K562 (cell line): ENCODE results near the gene ZNF586. TPM values are rescaled to one million over a fixed set of nuclear protein-coding genes. Genes with fewer than 3 reads are reported as not detected.
A peak's percentile ranks its signal among the peaks of the same experiment; 100 is the strongest.

Experiments
- ADNP ChIP-seq: fragments of 200-800 bp; sonication (Bioruptor generic); IDR thresholded peaks from 2 replicates; pipeline ENCODE4 v1.6.1; 2016; ENCODE audit warnings: missing genetic modification characterization, missing compliant biosample characterization
- BRD4 ChIP-seq: fragments of 200-600 bp; sonication (generic); IDR thresholded peaks from 2 replicates; pipeline ENCODE4 v1.6.1; 2017; ENCODE audit warnings: inconsistent platforms
- BRF1 ChIP-seq: IDR thresholded peaks from 3 replicates; pipeline ENCODE4 v1.6.1; 2011; ENCODE audit warnings: borderline replicate concordance, mild to moderate bottlenecking; ENCODE audit not compliant: insufficient read length; ENCODE audit errors: extremely low read depth
- EP300 ChIP-seq: IDR thresholded peaks from 2 replicates; pipeline ENCODE4 v1.6.1; 2012; ENCODE audit warnings: low read length, improper control_type of control experiment
- HDAC3 ChIP-seq: fragments of 450-650 bp; IDR thresholded peaks from 2 replicates; pipeline ENCODE4 v1.6.1; 2018; ENCODE audit warnings: borderline replicate concordance, mild to moderate bottlenecking, moderate library complexity; ENCODE audit not compliant: partially characterized antibody
- HLTF ChIP-seq: fragments of 450-650 bp; IDR thresholded peaks from 2 replicates; pipeline ENCODE4 v1.6.1; 2016
- HNRNPK ChIP-seq: fragments of 200-400 bp; formaldehyde crosslinking; IDR thresholded peaks from one replicate; pipeline ENCODE4 v1.6.1; 2018; ENCODE audit warnings: mild to moderate bottlenecking, low read depth, low read length; ENCODE audit not compliant: poor library complexity, severe bottlenecking
- HNRNPUL1 ChIP-seq: fragments of 200-400 bp; formaldehyde crosslinking; IDR thresholded peaks from 2 replicates; pipeline ENCODE4 v1.6.1; 2017; ENCODE audit warnings: low read length
- KAT8 ChIP-seq: fragments of 450-650 bp; IDR thresholded peaks from 2 replicates; pipeline ENCODE4 v1.6.1; 2016; ENCODE audit warnings: low read depth, mild to moderate bottlenecking
- KLF1 ChIP-seq: fragments of 450-650 bp; IDR thresholded peaks from 2 replicates; pipeline ENCODE4 v1.6.1; 2016; ENCODE audit warnings: missing genetic modification characterization, missing compliant biosample characterization
- MAZ ChIP-seq, 2 experiments: fragments of 450-650 bp in 1 of 2; sonication (generic) in 1 of 2; formaldehyde crosslinking; IDR thresholded peaks in 1 of 2; conservative IDR thresholded peaks in 1 of 2; 2 replicates each; pipeline versions ENCODE4 v1.4.0 to v1.5.0; 2020; ENCODE audit warnings: mild to moderate bottlenecking in 1 of 2, missing genetic modification reagents in 1 of 2
- MIER1 ChIP-seq: fragments of 450-650 bp; IDR thresholded peaks from 2 replicates; pipeline ENCODE4 v1.6.1; 2016; ENCODE audit warnings: antibody characterized with exemption, mild to moderate bottlenecking, low read depth
- NFE2L1 ChIP-seq: fragments of 450-650 bp; IDR thresholded peaks from 2 replicates; pipeline ENCODE4 v1.6.1; 2016; ENCODE audit warnings: missing genetic modification characterization, low read depth, mild to moderate bottlenecking, missing compliant biosample characterization, moderate library complexity, borderline replicate concordance
- POLR3G ChIP-seq: IDR thresholded peaks from 2 replicates; pipeline ENCODE4 v1.6.1; 2011; ENCODE audit not compliant: insufficient read length, insufficient replicate concordance; ENCODE audit errors: extremely low read depth
- PURB ChIP-seq: sonication (generic); formaldehyde crosslinking; IDR thresholded peaks from 2 replicates; pipeline ENCODE4 v1.9.0; 2021; ENCODE audit warnings: low read depth, mild to moderate bottlenecking, missing genetic modification reagents
- SP2 ChIP-seq: IDR thresholded peaks from 2 replicates; pipeline ENCODE4 v1.6.1; 2011; ENCODE audit warnings: mild to moderate bottlenecking, low read depth, low read length, moderate library complexity; ENCODE audit not compliant: poor library complexity, severe bottlenecking; ENCODE audit errors: extremely low read depth
- ZBTB8A ChIP-seq: fragments of 450-650 bp; IDR thresholded peaks from 2 replicates; pipeline ENCODE4 v1.6.1; 2018; ENCODE audit warnings: mild to moderate bottlenecking, moderate library complexity; ENCODE audit not compliant: partially characterized antibody
- ZNF121 ChIP-seq: sonication (generic); formaldehyde crosslinking; conservative IDR thresholded peaks from 2 replicates; pipeline ENCODE4 v1.8.0; 2022; ENCODE audit warnings: missing genetic modification reagents
- ZNF165 ChIP-seq: fragments of 250-450 bp; sonication (Bioruptor Pico); IDR thresholded peaks from 2 replicates; pipeline ENCODE4 v1.4.0; 2020; ENCODE audit warnings: borderline replicate concordance
- ZNF197 ChIP-seq: fragments of 200-800 bp; sonication (Bioruptor generic); IDR thresholded peaks from 2 replicates; pipeline ENCODE4 v1.6.1; 2016; ENCODE audit warnings: low read depth, missing genetic modification characterization, missing compliant biosample characterization
- ZNF224 ChIP-seq: sonication (generic); formaldehyde crosslinking; IDR thresholded peaks from 2 replicates; pipeline ENCODE4 v1.8.0; 2022; ENCODE audit warnings: mild to moderate bottlenecking, missing genetic modification reagents
- ZNF23 ChIP-seq: fragments of 250-450 bp; sonication (Bioruptor Pico); IDR thresholded peaks from 2 replicates; pipeline ENCODE4 v1.4.0; 2020; ENCODE audit warnings: mild to moderate bottlenecking
- ZNF347 ChIP-seq: fragments of 450-650 bp; formaldehyde crosslinking; IDR thresholded peaks from 2 replicates; pipeline ENCODE4 v1.4.0; 2020; ENCODE audit warnings: low read depth, mild to moderate bottlenecking, moderate library complexity
- ZNF644 ChIP-seq: fragments of 200-800 bp; sonication (Bioruptor generic); IDR thresholded peaks from 2 replicates; pipeline ENCODE4 v1.6.1; 2016; ENCODE audit warnings: low read depth, missing genetic modification characterization, missing compliant biosample characterization
- polyA plus RNA-seq, 8 experiments: library from polyadenylated mRNA; depleted of rRNA in 4 of 8; stranded (reverse) in 5 of 8; unstranded in 3 of 8; fragments of >200 nt; fragmentation: Nextera tagmentation in 2 of 8; fragmentation: Illumina TruSeq in 1 of 8; extraction: Ambion mirVana in 2 of 8; extraction: Trizol in 1 of 8; gene quantifications; 2 replicates each; pipeline versions ENCODE4 v1.2.1 to v1.2.3, GENCODE V29; 2011 to 2014; ENCODE audit warnings: inconsistent platforms in 1 of 8, missing spikeins in 1 of 8
- total RNA-seq, 7 experiments: library from RNA; depleted of rRNA in 6 of 7; stranded (reverse); fragments of >200 nt in 6 of 7; fragmentation: Illumina TruSeq in 2 of 7; extraction: Trizol in 2 of 7; gene quantifications; 2 replicates each; pipeline versions ENCODE4 v1.2.1 to v1.2.3, GENCODE V29; 2011 to 2021; ENCODE audit warnings: low replicate concordance in 1 of 7
- TF ChIP-seq, protein P1 (sequence below), 2 experiments: fragments of 450-650 bp in 1 of 2; sonication (generic) in 1 of 2; formaldehyde crosslinking; conservative IDR thresholded peaks; 2 replicates each; pipeline versions ENCODE4 v1.4.0 to v1.8.1; 2020 to 2022; ENCODE audit warnings: mild to moderate bottlenecking in 1 of 2, missing genetic modification reagents in 1 of 2
- TF ChIP-seq, protein P2 (sequence below): sonication (generic); formaldehyde crosslinking; IDR thresholded peaks from 2 replicates; pipeline ENCODE4 v1.8.1; 2023; ENCODE audit warnings: mild to moderate bottlenecking, missing genetic modification reagents
- TF ChIP-seq, protein P3 (sequence below): fragments of 250-450 bp; sonication (Bioruptor Pico); IDR thresholded peaks from 2 replicates; pipeline ENCODE4 v1.8.0; 2022; ENCODE audit warnings: moderate library complexity, mild to moderate bottlenecking, inconsistent platforms

Gene ZNF586
- total and polyA plus RNA-seq, 9 of the 15 experiments (the other 6 are each of a cell fraction or from before 2014, with no cell fraction given) = 2.5 to 12.6 (median 8.4) TPM

DNA sequence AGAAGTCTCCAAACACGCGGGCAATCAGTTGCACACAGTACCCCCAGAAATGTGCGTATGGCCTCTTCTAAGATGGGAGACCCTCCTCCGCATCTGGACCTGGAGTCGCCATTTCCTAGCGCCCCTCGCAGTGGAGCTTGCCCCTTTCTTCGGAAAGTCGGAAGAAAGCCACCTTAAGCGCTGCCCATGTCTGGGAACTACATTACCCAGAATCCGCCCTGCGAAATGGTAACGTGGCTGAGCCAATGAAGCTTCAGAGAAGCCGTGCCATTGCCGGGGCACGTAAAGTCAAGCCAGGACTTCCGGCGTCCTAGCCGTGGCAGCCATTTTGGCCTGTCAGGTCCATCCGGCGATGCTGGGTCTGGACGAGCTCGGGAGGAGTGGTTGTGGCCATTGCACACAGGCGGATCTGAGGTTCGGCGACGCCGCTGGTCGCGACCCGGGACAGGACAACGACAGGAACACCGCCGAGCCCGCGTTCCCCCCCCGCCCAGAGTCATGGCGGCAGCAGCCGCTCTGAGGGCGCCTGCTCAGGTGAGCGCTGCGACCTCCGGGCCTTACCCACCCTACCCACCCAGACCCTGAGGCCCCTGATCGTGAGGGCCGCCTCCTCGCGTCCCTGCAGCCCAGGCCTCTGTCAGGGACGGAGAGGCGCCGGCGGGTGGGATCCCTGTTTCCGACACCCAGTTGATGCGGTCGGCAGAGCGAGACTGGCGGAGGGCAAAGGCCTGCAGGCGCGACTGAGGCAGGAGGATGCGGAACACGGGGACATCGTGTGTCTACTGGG, at the start of gene ZNF586 (continued):
- TF ChIP-seq, protein P1, sequence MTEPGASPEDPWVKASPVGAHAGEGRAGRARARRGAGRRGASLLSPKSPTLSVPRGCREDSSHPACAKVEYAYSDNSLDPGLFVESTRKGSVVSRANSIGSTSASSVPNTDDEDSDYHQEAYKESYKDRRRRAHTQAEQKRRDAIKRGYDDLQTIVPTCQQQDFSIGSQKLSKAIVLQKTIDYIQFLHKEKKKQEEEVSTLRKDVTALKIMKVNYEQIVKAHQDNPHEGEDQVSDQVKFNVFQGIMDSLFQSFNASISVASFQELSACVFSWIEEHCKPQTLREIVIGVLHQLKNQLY (CRISPR knock-in tag; conservative IDR thresholded peaks at IDR 0.05) = no peak
- TF ChIP-seq MAZ (CRISPR knock-in tag; conservative IDR thresholded peaks at IDR 0.05 in 1 of 2, IDR thresholded peaks at IDR 0.05 in 1 of 2) = peak in 1 of 2 experiments; percentile 47; a peak in 1 of 4 replicates
- no peak for TF ChIP-seq ZNF644
- no peak for TF ChIP-seq KAT8
- no peak for TF ChIP-seq HDAC3
- no peak for TF ChIP-seq HLTF
- no peak for TF ChIP-seq NFE2L1 (tag)
- no peak for TF ChIP-seq EP300
- TF ChIP-seq MIER1 = no peak
- TF ChIP-seq BRF1 = no peak
- TF ChIP-seq, protein P2, sequence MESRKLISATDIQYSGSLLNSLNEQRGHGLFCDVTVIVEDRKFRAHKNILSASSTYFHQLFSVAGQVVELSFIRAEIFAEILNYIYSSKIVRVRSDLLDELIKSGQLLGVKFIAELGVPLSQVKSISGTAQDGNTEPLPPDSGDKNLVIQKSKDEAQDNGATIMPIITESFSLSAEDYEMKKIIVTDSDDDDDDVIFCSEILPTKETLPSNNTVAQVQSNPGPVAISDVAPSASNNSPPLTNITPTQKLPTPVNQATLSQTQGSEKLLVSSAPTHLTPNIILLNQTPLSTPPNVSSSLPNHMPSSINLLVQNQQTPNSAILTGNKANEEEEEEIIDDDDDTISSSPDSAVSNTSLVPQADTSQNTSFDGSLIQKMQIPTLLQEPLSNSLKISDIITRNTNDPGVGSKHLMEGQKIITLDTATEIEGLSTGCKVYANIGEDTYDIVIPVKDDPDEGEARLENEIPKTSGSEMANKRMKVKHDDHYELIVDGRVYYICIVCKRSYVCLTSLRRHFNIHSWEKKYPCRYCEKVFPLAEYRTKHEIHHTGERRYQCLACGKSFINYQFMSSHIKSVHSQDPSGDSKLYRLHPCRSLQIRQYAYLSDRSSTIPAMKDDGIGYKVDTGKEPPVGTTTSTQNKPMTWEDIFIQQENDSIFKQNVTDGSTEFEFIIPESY = no peak
- TF ChIP-seq ZNF23 (CRISPR knock-in tag) = no peak
- TF ChIP-seq, protein P3, sequence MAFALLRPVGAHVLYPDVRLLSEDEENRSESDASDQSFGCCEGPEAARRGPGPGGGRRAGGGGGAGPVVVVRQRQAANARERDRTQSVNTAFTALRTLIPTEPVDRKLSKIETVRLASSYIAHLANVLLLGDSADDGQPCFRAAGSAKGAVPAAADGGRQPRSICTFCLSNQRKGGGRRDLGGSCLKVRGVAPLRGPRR (CRISPR knock-in tag) = no peak
- no peak for TF ChIP-seq HNRNPUL1
- no peak for TF ChIP-seq KLF1
- no peak for TF ChIP-seq ZNF165 (CRISPR knock-in tag)
- TF ChIP-seq HNRNPK = no peak
- no peak for TF ChIP-seq ZNF121
- no peak for TF ChIP-seq POLR3G
- TF ChIP-seq ZNF224 = no peak
- TF ChIP-seq ZNF347 (CRISPR knock-in tag) = no peak
- TF ChIP-seq SP2 = no peak
- no peak for TF ChIP-seq ADNP (tag)
- TF ChIP-seq PURB (CRISPR knock-in tag) = no peak
- no peak for TF ChIP-seq BRD4
- no peak for TF ChIP-seq ZNF197 (CRISPR knock-in tag)
- no peak for TF ChIP-seq ZBTB8A
